ENCODE measurements around the gene LRRC74B. TPM values are rescaled to one million over a fixed set of nuclear protein-coding genes. Genes with fewer than 3 reads are reported as not detected.

The LRRC74B gene
- total and polyA plus RNA-seq, 3 donors from 2014 or later = 3.0 to 8.7 (median 5.4) TPM

DNA sequence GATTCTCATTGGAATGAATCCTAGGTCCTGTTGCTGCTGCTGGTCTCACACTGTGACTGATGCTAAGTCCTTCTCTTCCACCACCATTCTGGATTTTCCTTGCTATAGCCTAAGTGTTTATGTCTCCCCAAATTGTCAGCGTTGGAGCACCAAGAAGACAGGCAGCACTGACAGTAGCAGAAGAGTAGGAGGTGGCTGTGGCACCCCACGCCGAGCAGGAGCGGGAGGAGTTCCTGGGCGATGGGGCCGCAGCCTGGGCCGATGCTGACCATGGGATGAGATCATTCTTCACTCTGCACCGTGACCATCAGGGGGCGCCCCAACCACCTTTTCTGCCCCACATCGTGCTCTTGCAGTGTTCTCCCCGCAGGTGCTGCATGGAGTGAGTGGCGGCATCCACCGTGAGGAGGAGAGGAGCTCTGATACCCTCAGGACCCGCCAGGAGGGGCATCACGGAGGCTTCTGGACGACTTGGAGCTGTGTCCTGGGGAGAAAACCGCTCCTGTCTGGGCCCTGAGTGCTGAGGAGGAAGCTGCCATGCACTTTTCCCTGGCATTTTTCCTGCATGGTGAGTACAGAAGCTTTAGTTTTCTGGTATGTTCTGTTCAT is 57.0 kb downstream of the LRRC74B start:
- H3K27ac ChIP-seq = peak overlapping the region; percentile 8 to 48
- peaks cover 3% of the 10 kb centered on the region for H3K4me1 ChIP-seq
- intact Hi-C loops (cut with DNase I; ENCODE audit: low total_unique reads) = no loop called here
- H3K4me3 ChIP-seq = peak overlapping the region in 1 of 2 donors; percentile 50
- H3K36me3 ChIP-seq (ENCODE audit: low read depth, missing control alignments) = no peaks in the 10 kb centered on the region
- WGBS, 2 donors = 2 to 8% methylated on average over 6 to 17 of the region's 17 CpGs
- peak; percentile 89 for DNase-seq
- peak; percentile 32 to 69 (median 69) for TF ChIP-seq CTCF (IDR thresholded peaks at IDR 0.05)
- TF ChIP-seq POLR2A (IDR thresholded peaks at IDR 0.05) = no peak
- no peaks in the 10 kb centered on the region for H3K9me3 ChIP-seq
- H3K27me3 ChIP-seq = no peaks in the 10 kb centered on the region

DNA sequence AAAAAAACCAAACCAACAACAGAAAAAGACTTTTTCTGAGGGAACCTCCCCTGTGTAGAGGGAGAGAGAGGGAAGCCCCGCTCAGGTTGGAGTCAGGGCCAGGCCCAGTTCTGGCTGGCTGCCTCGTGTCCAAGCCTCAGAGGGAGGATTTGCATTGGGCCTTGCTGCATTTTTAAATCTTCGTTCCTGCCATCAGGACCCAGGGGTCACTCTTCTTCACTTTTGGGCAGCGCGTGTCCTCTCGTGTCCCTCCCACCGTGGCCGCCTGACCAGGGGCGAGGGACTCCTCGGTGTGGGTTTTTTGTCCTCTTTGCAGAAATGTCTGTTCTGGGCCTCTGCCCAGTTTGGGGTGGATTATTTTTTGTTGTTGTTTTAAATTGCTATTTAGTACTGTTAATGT is 57.9 kb downstream of the LRRC74B start:
- WGBS, 2 donors = 63 to 67% methylated on average over 10 of the region's 10 CpGs
- intact Hi-C loops (cut with DNase I; ENCODE audit: low total_unique reads) = no loop called here
- Histone ChIP-seq H3K4me3 (peak overlapping the region in 1 of 2 donors; percentile 50), H3K36me3 (ENCODE audit: low read depth, missing control alignments) (no peaks in the 10 kb centered on the region), H3K4me1 (peaks cover 3% of the 10 kb centered on the region), H3K9me3 (no peaks in the 10 kb centered on the region), H3K27me3 (no peaks in the 10 kb centered on the region), H3K27ac (peak overlapping the region in 1 of 2 donors; percentile 48)
- TF ChIP-seq CTCF (IDR thresholded peaks at IDR 0.05) (no peak), POLR2A (IDR thresholded peaks at IDR 0.05) (no peak)
- DNase-seq = peak; percentile 34

DNA sequence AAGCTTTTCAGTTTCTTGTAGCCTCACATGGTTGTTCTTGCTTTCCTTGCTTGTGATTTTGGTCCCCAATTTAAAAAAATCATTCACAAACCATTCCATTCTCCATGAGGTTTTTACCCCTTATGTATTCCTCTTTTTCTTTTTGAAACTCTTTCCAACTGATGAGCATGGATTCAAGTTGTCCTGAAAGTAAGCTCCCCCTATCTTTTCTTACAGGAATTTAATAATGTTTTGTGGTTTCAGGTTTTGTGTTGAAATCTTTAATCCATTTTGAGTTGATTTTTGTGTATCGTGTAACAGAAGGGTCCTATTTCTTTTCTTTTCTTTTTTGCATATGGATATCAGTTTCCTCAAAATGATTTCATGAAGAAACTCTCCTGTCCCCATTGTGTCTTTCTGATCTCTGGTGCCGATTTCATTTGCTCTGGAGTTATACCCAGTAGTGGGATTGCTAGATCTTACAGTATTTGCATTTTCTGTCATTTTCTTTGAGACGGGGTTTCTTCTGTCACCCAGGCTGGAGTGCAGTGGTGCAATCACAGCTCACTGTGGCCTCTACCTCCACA is 58.5 kb downstream of the LRRC74B start:
- WGBS, 2 donors = 84 to 86% methylated on average over 3 of the region's 3 CpGs
- intact Hi-C loops (cut with DNase I; ENCODE audit: low total_unique reads) = no loop called here
- H3K4me1 ChIP-seq = peaks cover 3% of the 10 kb centered on the region
- TF ChIP-seq CTCF (IDR thresholded peaks at IDR 0.05) (peak in 1 of 3 experiments; percentile 26), POLR2A (IDR thresholded peaks at IDR 0.05) (no peak)
- DNase-seq = no peak
- H3K36me3 ChIP-seq (ENCODE audit: low read depth, missing control alignments) = no peaks in the 10 kb centered on the region
- H3K27ac ChIP-seq = peak overlapping the region in 1 of 2 donors; percentile 48
- H3K9me3 ChIP-seq = no peaks in the 10 kb centered on the region
- no peaks in the 10 kb centered on the region for H3K27me3 ChIP-seq
- H3K4me3 ChIP-seq = no peak overlapping the region

- intact Hi-C loops (cut with DNase I; ENCODE audit: low total_unique reads) = no loop called here
- H3K27ac ChIP-seq = no peak overlapping the region
- TF ChIP-seq CTCF (IDR thresholded peaks at IDR 0.05) (no peak), POLR2A (IDR thresholded peaks at IDR 0.05) (no peak)
- H3K9me3 ChIP-seq = no peaks in the 10 kb centered on the region
- WGBS, 2 donors = 72 to 74% methylated on average over 2 of the region's 2 CpGs
- no peak overlapping the region for H3K4me3 ChIP-seq
- no peaks in the 10 kb centered on the region for H3K36me3 ChIP-seq (ENCODE audit: low read depth, missing control alignments)
- peaks cover 3% of the 10 kb centered on the region for H3K4me1 ChIP-seq
- no peak for DNase-seq
- no peaks in the 10 kb centered on the region for H3K27me3 ChIP-seq
Measured at GRCh38 chr22:21105294-21105693, 59.5 kb downstream of the LRRC74B start.

- Histone ChIP-seq H3K9me3 (no peaks in the 10 kb centered on the region), H3K4me3 (no peak overlapping the region), H3K27ac (no peak overlapping the region), H3K4me1 (peaks cover 3% of the 10 kb centered on the region), H3K27me3 (no peaks in the 10 kb centered on the region), H3K36me3 (ENCODE audit: low read depth, missing control alignments) (no peaks in the 10 kb centered on the region)
- TF ChIP-seq CTCF (IDR thresholded peaks at IDR 0.05) (no peak), POLR2A (IDR thresholded peaks at IDR 0.05) (no peak)
- intact Hi-C loops (cut with DNase I; ENCODE audit: low total_unique reads) = no loop called here
- 80 to 82% methylated on average over 5 of the region's 5 CpGs for WGBS, 2 donors
- DNase-seq = no peak
Measured at GRCh38 chr22:21106000-21106399, 60.3 kb downstream of the LRRC74B start.
